H9 (cell line): ENCODE data around the gene TTC13. TPM values are rescaled to one million over a fixed set of nuclear protein-coding genes. Genes with fewer than 3 reads are reported as not detected.

Experiments
- DNase-seq: peaks from one replicate; pipeline ENCODE4 v3.0.0-alpha.2; 2017
- H2AFZ ChIP-seq: one replicate; pipeline ENCODE4 v1.6.1; 2013; ENCODE audit warnings: mild to moderate bottlenecking, low read length, control low read depth, moderate library complexity
- H2AK5ac ChIP-seq: 2 replicates; pipeline ENCODE4 v1.6.1; 2013; ENCODE audit warnings: low read length, control low read depth, mixed read lengths; ENCODE audit not compliant: insufficient read length
- H2BK120ac ChIP-seq: one replicate; pipeline ENCODE4 v1.6.1; 2013; ENCODE audit warnings: low read depth, mild to moderate bottlenecking, low read length, control low read depth, inconsistent platforms; ENCODE audit not compliant: poor library complexity, severe bottlenecking
- H2BK12ac ChIP-seq: 2 replicates; pipeline ENCODE4 v1.6.1; 2013; ENCODE audit warnings: low read length, control low read depth, mixed read lengths, low read depth; ENCODE audit not compliant: insufficient read length
- H2BK15ac ChIP-seq: 2 replicates; pipeline ENCODE4 v1.6.1; 2013; ENCODE audit warnings: low read depth, low read length, control low read depth
- H2BK20ac ChIP-seq: one replicate; pipeline ENCODE4 v1.6.1; 2013; ENCODE audit warnings: low read depth, mild to moderate bottlenecking, low read length, control low read depth, inconsistent platforms; ENCODE audit not compliant: poor library complexity, severe bottlenecking
- H2BK5ac ChIP-seq: 2 replicates; pipeline ENCODE4 v1.6.1; 2013; ENCODE audit warnings: low read length, control low read depth, mixed read lengths; ENCODE audit not compliant: insufficient read length
- H3K14ac ChIP-seq: 2 replicates; pipeline ENCODE4 v1.6.1; 2013; ENCODE audit warnings: low read length, control low read depth; ENCODE audit not compliant: insufficient read depth
- H3K18ac ChIP-seq: 2 replicates; pipeline ENCODE4 v1.6.1; 2013; ENCODE audit warnings: low read depth, mild to moderate bottlenecking, mixed read lengths, low read length, control low read depth; ENCODE audit not compliant: insufficient read length
- H3K23ac ChIP-seq: 2 replicates; pipeline ENCODE4 v1.6.1; 2013; ENCODE audit warnings: low read length, control low read depth, mixed read lengths, low read depth; ENCODE audit not compliant: insufficient read length
- H3K23me2 ChIP-seq: 2 replicates; pipeline ENCODE4 v1.6.1; 2013; ENCODE audit warnings: low read depth, mild to moderate bottlenecking, mixed read lengths, low read length, control low read depth; ENCODE audit not compliant: insufficient read length, poor library complexity, severe bottlenecking
- H3K27ac ChIP-seq: 2 replicates; pipeline ENCODE4 v1.5.1; 2013; ENCODE audit warnings: low read length, control low read depth, mixed read lengths, low read depth; ENCODE audit not compliant: insufficient read length
- H3K27me3 ChIP-seq: 2 replicates; pipeline ENCODE4 v1.6.1; 2013; ENCODE audit warnings: low read length, control low read depth, inconsistent platforms; ENCODE audit not compliant: insufficient read depth
- H3K4ac ChIP-seq: 2 replicates; pipeline ENCODE4 v1.6.1; 2013; ENCODE audit warnings: low read depth, mild to moderate bottlenecking, control low read depth, inconsistent platforms, low read length, moderate library complexity
- H3K4me1 ChIP-seq: 2 replicates; pipeline ENCODE4 v1.6.1; 2013; ENCODE audit warnings: low read length, control low read depth, inconsistent platforms; ENCODE audit not compliant: insufficient read depth
- H3K4me2 ChIP-seq: 2 replicates; pipeline ENCODE4 v1.6.1; 2013; ENCODE audit warnings: low read length, control low read depth, mixed read lengths; ENCODE audit not compliant: insufficient read length, insufficient read depth
- H3K56ac ChIP-seq: 2 replicates; pipeline ENCODE4 v1.6.1; 2013; ENCODE audit warnings: low read depth, mild to moderate bottlenecking, mixed read lengths, low read length, control low read depth; ENCODE audit not compliant: insufficient read length
- H3K79me1 ChIP-seq: 2 replicates; pipeline ENCODE4 v1.6.1; 2013; ENCODE audit warnings: low read depth, mild to moderate bottlenecking, moderate library complexity, low read length, control low read depth, inconsistent platforms; ENCODE audit not compliant: insufficient read depth, poor library complexity, severe bottlenecking
- H3K79me2 ChIP-seq: 2 replicates; pipeline ENCODE4 v1.6.1; 2013; ENCODE audit warnings: low read length, control low read depth, inconsistent platforms; ENCODE audit not compliant: insufficient read depth
- H3K9ac ChIP-seq: 2 replicates; pipeline ENCODE4 v1.6.1; 2013; ENCODE audit warnings: low read length, control low read depth, mixed read lengths; ENCODE audit not compliant: insufficient read length; ENCODE audit errors: extremely low read depth
- H3K9me3 ChIP-seq: one replicate; pipeline ENCODE4 v1.6.1; 2013; ENCODE audit warnings: low read depth, low read length, inconsistent platforms; ENCODE audit not compliant: control insufficient read depth
- H3T11ph ChIP-seq: one replicate; pipeline ENCODE4 v1.6.1; 2013; ENCODE audit warnings: mild to moderate bottlenecking, low read length, control low read depth, inconsistent platforms
- H4K20me1 ChIP-seq: one replicate; pipeline ENCODE4 v1.6.1; 2013; ENCODE audit not compliant: control insufficient read depth, insufficient read length, insufficient read depth
- H4K5ac ChIP-seq: 2 replicates; pipeline ENCODE4 v1.6.1; 2013; ENCODE audit warnings: low read depth, mild to moderate bottlenecking, mixed read lengths, low read length, control low read depth; ENCODE audit not compliant: insufficient read length
- H4K8ac ChIP-seq: replicated peaks from 2 replicates; pipeline ENCODE4 v1.6.1; 2013; ENCODE audit warnings: low read length, control low read depth, mixed read lengths, low read depth; ENCODE audit not compliant: insufficient read length
- H4K91ac ChIP-seq: 2 replicates; pipeline ENCODE4 v1.6.1; 2013; ENCODE audit warnings: low read depth, mild to moderate bottlenecking, moderate library complexity, mixed read lengths, low read length, control low read depth; ENCODE audit not compliant: insufficient read length
- H3K27ac Mint-ChIP-seq, 3 experiments: 2 replicates in 2 of 3; 3 replicates in 1 of 3; pipeline ENCODE4 v1.8.0; 2020 to 2021; ENCODE audit warnings: mixed read lengths in 3 of 3, mild to moderate bottlenecking in 1 of 3, moderate library complexity in 1 of 3
- H3K27me3 Mint-ChIP-seq: 2 replicates; pipeline ENCODE4 v1.8.0; 2021; ENCODE audit warnings: low read depth, mild to moderate bottlenecking, moderate library complexity, mixed read lengths
- H3K36me3 Mint-ChIP-seq, 3 experiments: 2 replicates in 2 of 3; 3 replicates in 1 of 3; pipeline ENCODE4 v1.8.0; 2020 to 2021; ENCODE audit warnings: low read depth in 3 of 3, mixed read lengths in 3 of 3; ENCODE audit not compliant: insufficient read depth in 1 of 3
- H3K4me1 Mint-ChIP-seq, 2 experiments: 2 replicates each; pipeline ENCODE4 v1.8.0; 2020; ENCODE audit warnings: mixed read lengths in 2 of 2
- H3K4me3 Mint-ChIP-seq, 2 experiments: 2 replicates in 1 of 2; 3 replicates in 1 of 2; pipeline ENCODE4 v1.8.0; 2020 to 2021; ENCODE audit warnings: mild to moderate bottlenecking in 2 of 2, mixed read lengths in 2 of 2, moderate library complexity in 1 of 2
- H3K9me3 Mint-ChIP-seq, 2 experiments: 2 replicates in 1 of 2; 3 replicates in 1 of 2; pipeline ENCODE4 v1.8.0; 2020; ENCODE audit warnings: mild to moderate bottlenecking in 2 of 2, mixed read lengths in 2 of 2, moderate library complexity in 1 of 2
- WGBS: extraction: QIAGEN DNeasy Blood & Tissue Kit; methylation state at CpG from one replicate; pipeline ENCODE4 v1.1.7; 2013; ENCODE audit warnings: missing lambda C conversion rate, low lambda C conversion rate, mixed read lengths; ENCODE audit not compliant: insufficient read length; ENCODE audit errors: extremely low coverage; 5-methylcytosine and 5-hydroxymethylcytosine counted together
- total RNA-seq: library from RNA; stranded (reverse); gene quantifications from 2 replicates; pipeline ENCODE4 v1.2.1, GENCODE V29; 2021
- TF ChIP-seq, protein P1 (sequence below): fragments of 200-600 bp; sonication (generic); conservative IDR thresholded peaks from 3 replicates; pipeline ENCODE4 v1.8.0; 2021; ENCODE audit warnings: antibody characterized with exemption, mild to moderate bottlenecking

Gene TTC13
- total RNA-seq, 1 experiment from 2014 or later = 7.6 TPM

DNA sequence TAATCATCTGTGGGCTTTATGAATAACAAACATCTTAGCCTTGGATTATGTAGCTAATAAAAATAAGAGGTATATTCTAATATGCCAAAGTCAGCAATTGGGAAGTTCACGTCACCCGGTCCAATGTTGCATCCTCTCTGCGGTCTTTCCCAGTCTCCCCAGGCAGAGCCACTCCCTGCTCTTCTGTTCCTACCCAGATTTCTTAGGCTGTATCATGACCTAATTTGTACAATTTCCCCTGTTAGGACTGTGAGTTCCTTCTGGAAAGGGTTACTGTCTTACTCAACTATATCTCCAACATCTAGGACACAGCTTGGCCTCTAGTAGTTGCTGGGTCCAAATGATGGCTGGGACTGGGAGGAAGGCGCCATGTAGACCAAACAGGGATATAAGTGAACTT is 80.5 kb downstream of the TTC13 start:
- no peaks in the 10 kb centered on the region for H3K36me3 Mint-ChIP-seq
- H3K9ac ChIP-seq = no peak overlapping the region
- no peak overlapping the region for H2BK15ac ChIP-seq
- H3K4me3 Mint-ChIP-seq = no peak overlapping the region
- TF ChIP-seq, protein P1, sequence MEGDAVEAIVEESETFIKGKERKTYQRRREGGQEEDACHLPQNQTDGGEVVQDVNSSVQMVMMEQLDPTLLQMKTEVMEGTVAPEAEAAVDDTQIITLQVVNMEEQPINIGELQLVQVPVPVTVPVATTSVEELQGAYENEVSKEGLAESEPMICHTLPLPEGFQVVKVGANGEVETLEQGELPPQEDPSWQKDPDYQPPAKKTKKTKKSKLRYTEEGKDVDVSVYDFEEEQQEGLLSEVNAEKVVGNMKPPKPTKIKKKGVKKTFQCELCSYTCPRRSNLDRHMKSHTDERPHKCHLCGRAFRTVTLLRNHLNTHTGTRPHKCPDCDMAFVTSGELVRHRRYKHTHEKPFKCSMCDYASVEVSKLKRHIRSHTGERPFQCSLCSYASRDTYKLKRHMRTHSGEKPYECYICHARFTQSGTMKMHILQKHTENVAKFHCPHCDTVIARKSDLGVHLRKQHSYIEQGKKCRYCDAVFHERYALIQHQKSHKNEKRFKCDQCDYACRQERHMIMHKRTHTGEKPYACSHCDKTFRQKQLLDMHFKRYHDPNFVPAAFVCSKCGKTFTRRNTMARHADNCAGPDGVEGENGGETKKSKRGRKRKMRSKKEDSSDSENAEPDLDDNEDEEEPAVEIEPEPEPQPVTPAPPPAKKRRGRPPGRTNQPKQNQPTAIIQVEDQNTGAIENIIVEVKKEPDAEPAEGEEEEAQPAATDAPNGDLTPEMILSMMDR = no peak
- no peaks in the 10 kb centered on the region for H3K23me2 ChIP-seq
- no peak overlapping the region for H4K91ac ChIP-seq
- no peak overlapping the region for H3K23ac ChIP-seq
- no peak overlapping the region for H4K8ac ChIP-seq
- H2BK12ac ChIP-seq = no peak overlapping the region
- H3K79me2 ChIP-seq = no peaks in the 10 kb centered on the region
- no peak overlapping the region for H2BK20ac ChIP-seq
- no peak overlapping the region for H3K4me2 ChIP-seq
- no peak overlapping the region for H3T11ph ChIP-seq
- H3K79me1 ChIP-seq = no peaks in the 10 kb centered on the region
- H3K4me1 Mint-ChIP-seq = 0 out of 4 replicates have a peak, but pooled peaks cover 3% of the 10 kb centered on the region in 2 experiments
- WGBS = no CpG with 5 or more reads among the region's 4 CpGs
- no peak overlapping the region for H3K4ac ChIP-seq
- H4K5ac ChIP-seq = no peak overlapping the region
- no peaks in the 10 kb centered on the region; a peak in 1 of 5 replicates for H3K9me3 Mint-ChIP-seq
- H2AFZ ChIP-seq = no peak overlapping the region
- H3K27ac Mint-ChIP-seq = no peak overlapping the region
- no peaks in the 10 kb centered on the region for H3K4me1 ChIP-seq
- H3K27me3 ChIP-seq = no peaks in the 10 kb centered on the region
- no peak overlapping the region for H3K27ac ChIP-seq
- DNase-seq = no peak
- no peak overlapping the region for H3K14ac ChIP-seq
- H3K9me3 ChIP-seq = no peaks in the 10 kb centered on the region
- no peak overlapping the region for H3K56ac ChIP-seq
- H3K27me3 Mint-ChIP-seq = peaks cover 28% of the 10 kb centered on the region
- H4K20me1 ChIP-seq = no peaks in the 10 kb centered on the region
- no peak overlapping the region for H2BK5ac ChIP-seq
- no peak overlapping the region for H3K18ac ChIP-seq
- H2BK120ac ChIP-seq = no peak overlapping the region
- H2AK5ac ChIP-seq = no peak overlapping the region
